Tongue (tissue), 2 donors: ENCODE data around the gene GKN1. TPM values are rescaled to one million over a fixed set of nuclear protein-coding genes. Genes with fewer than 3 reads are reported as not detected.

Source experiments
- DNase-seq: peaks from one replicate; pipeline ENCODE4 v3.0.0-alpha.2; 2015
- total RNA-seq: library from RNA; depleted of rRNA; stranded (reverse); fragments of >200 nt; gene quantifications from one replicate; pipeline ENCODE4 v1.2.3, GENCODE V29; 2014

GKN1 gene
- total RNA-seq, 1 donor from 2014 or later, result not detected

DNA sequence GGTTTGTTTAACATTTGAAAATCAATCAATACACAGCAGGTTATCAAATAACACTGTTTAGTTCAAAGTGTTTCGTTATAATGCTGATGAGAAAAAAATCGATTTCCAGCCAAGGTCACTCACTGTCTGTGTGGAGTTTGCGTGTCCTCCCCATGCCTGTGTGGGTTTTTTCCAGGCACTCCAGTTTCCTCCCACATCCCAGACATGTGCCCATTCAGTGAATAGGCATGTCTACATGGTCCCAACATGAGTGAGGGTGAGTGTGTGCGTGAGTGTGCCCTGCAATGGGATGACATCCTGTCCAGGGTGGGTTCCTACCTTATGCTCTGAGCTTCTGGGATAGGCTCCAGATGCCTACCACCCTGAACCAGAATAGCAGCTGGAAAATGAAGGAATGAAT, 13.1 kb upstream of the GKN1 start:
- no peak for DNase-seq

- no peak for DNase-seq
Observed at GRCh38 chr2:68964282-68964681, 10.2 kb upstream of the GKN1 start.

DNA sequence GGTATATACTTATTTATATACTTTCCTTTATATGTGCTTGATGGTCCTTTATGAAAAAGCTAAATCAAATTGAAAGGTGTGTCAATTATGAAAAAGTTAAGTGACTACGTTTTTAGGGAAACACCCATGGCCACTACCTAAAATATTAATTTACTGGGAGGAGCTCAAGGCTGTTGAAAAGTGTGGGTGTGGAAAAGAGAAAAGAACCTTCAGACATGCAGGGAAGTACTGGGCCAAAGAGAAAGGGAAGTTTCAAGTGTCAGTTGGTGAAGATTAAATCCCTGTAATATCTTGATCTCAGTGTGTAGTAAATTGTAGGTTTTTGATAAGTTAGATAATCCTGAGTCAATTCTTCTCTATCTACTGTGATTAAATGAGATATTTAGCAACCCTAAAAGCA, 6.2 kb upstream of the GKN1 start:
- DNase-seq, result no peak

- DNase-seq, result no peak
Observed at GRCh38 chr2:68969736-68970490, 4.5 kb upstream of the GKN1 start.

DNA sequence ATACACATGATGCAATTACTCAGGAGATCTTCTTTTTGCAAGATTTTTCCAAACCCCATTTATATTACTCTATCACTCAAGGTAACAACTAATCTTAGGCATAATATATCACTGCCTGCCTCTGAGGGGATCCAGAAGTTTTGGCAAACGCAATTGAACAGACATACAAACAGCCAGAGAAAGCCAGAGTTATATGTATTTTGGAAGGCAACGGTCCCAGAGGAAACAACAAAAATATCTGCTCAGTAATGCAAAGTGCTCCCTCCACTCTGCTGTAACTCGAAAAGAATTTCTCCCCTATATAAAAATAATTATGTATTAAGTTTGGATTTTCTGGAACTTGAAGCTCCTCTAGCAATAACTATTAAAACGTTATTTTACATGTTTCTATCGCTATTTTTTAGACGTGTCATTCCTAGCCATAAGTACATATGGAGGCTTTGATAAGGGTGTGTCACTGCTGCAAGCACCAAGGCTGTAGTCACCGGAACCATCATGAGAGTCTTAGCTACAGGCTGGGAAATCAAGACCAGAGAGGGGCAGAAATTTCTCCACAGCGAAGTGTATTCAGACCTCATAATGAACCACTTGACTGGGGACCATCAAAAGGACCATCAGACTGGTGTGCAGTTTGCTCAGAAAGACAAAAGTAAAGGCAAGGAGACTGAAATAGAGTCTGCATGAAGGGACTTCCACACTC, 3.7 kb upstream of the GKN1 start:
- peak; percentile 47 for DNase-seq

GRCh38 chr2:68971591-68972231, 2.7 kb upstream of the GKN1 start:
- DNase-seq, result no peak

- DNase-seq, result no peak
Observed at GRCh38 chr2:68974946-68975665, 670 bp downstream of the GKN1 start.

- DNase-seq, result no peak
Observed at GRCh38 chr2:68975844-68976243, 1.4 kb downstream of the GKN1 start.

GRCh38 chr2:68977453-68977852, 3.0 kb downstream of the GKN1 start:
- no peak for DNase-seq

DNA sequence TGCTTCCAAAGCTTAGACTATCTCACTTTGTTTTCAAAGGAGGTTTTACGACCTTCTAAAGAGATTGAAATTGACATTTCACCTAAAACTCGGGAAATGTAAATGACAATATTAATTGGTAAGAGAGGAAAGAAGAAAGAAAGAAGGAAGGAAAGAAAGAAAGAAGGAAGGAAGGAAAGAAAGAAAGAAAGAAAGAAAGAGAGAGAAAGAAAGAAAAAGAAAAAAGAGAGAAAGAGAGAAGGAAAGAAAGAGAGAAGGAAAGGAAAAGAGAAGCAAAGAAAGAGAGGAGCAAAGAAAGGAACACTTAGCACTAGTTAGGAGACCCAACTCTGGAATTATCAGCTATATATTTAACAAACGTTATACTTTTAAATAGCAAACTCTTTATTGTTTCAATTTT, 3.7 kb downstream of the GKN1 start:
- DNase-seq, result no peak

DNA sequence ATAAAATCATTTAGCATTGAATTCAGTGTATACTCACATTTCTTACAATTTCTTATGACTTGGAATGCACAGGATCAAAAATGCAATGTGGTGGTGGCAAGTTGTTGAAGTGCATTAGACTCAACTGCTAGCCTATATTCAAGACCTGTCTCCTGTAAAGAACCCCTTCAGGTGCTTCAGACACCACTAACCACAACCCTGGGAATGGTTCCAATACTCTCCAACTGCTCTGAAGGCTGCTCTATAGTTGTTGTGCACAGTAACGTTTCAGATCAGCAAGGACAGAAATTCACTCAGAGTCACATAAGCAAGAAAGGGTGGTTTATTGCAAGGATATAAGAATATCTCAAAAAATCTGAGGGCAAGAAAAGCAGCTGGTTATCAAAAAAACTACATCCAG, 6.5 kb downstream of the GKN1 start:
- no peak for DNase-seq

DNA sequence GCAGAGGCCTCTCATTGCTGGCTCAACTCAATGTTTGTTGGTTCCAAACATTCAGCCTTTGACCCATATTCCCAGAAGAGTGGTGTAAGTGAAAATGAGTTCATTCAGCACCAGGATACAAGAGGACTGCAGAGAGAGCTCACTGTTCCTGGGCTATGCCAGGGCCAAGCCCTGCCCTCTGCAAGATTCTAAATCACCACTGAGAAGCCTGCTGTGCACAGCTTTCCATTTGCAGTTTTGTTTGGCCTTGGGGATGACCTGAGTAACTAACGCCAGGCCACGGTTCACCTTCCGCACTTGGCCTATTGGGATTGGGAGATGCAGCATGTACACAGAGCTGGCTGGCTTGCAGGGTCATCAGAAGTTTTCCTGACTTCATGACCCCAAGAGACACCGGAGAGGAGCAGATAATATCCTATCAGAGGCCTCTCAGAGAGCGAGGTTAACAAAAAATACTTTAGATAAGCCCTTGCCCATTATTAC, 12.6 kb downstream of the GKN1 start:
- DNase-seq, result no peak

GRCh38 chr2:68989035-68989434, 14.6 kb downstream of the GKN1 start:
- no peak for DNase-seq

- DNase-seq, result no peak
Observed at GRCh38 chr2:68992341-68992740, 17.9 kb downstream of the GKN1 start.

DNA sequence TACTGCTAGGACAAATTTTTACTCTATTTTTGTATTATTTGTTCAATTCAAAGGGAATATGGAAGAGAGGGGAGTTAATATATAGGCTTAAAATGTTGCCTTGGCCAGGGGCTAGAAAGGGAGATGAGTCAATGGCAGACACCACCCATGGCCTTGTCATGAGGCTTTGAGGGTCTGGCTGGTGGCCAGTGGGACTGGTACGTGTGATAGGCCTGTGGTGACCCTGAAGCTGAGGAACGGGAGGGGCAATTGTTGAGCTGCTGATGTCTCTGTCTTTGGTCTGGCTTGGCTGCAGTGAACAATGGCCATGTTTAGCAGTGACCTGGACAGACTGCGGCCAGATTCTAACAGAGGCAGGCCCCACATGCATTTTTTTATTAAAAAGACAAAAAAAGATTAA, 18.5 kb downstream of the GKN1 start:
- no peak for DNase-seq

DNA sequence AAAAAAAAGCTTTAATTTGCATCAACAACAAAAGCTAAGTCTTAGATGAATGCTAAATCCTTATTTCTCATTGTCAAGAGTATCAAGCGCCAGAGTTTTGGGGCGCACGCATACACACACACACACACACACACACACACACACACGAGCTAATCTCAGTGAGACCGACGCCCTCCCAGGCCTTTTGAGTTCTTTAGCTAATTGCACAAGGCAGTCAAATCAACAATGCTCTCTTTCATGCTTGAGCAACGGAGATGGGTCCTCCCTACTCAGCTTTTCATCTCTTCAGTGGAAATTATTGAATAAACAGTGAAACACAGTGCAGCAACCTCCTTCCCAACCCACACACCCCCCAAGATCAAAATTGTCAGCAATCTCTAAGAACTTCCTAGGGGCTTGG, 19.2 kb downstream of the GKN1 start:
- DNase-seq, result peak; percentile 25

GRCh38 chr2:68994864-68995263, 20.4 kb downstream of the GKN1 start:
- DNase-seq, result no peak

GRCh38 chr2:68995916-68996315, 21.5 kb downstream of the GKN1 start:
- DNase-seq, result no peak

GRCh38 chr2:68997401-68997800, 23.0 kb downstream of the GKN1 start:
- DNase-seq, result no peak

DNA sequence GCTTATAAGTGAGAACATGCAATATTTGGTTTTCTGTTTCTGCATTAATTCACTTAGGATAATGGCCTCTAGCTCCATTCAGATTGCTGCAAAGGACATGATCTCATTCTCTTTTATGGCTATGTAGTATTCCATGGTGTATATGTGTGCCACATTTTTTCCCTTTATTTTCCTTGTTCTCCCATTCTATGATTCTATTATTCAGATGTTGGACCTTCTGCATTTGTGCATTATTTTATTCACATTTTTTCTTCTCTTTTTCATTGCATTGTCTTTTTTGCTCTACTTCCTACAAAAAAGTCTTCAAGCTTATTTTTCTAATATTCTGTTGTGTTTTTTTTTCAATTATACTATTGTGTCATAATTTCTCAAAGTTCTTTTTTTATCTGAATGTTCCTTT, 27.4 kb downstream of the GKN1 start:
- DNase-seq, result no peak

- no peak for DNase-seq
Observed at GRCh38 chr2:69003731-69004130, 29.3 kb downstream of the GKN1 start.

DNA sequence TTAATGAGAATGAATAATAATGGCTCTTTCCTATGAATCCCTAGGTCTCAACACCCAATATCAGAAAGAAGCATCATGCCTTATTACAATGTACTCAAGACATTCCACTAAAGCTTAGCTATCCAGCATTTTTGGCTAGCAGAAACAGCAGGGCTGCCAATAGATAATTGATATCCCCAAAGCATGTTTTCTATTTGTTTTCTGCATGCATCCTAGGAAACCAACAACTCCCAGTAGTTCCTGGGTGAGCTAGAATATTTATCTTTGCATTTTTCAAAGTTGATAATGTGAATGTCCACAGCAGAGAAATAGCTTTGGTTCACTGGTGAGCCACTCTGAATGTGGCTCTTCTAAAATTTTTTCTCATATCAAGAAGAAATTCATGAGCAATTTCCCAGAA, 32.7 kb downstream of the GKN1 start:
- peak; percentile 72 for DNase-seq

GRCh38 chr2:69007603-69008002, 33.2 kb downstream of the GKN1 start:
- DNase-seq, result no peak
